Amniotic stem cell (primary cell): ENCODE data around the gene CES4A.
"Not testable (repeated sequence)": the region's sequence is repeated elsewhere in the genome, so short reads cannot be mapped to it uniquely, and the experiment has no call there.

Source experiments
- DNase-seq: peaks from one replicate; lab custom pipeline; 2025; lab: John Stamatoyannopoulos, UW

Gene CES4A

GRCh38 chr16:66988197-66988788 lies at the start of gene CES4A:
TSS of gene CES4A (plus strand) at chr16:66988589. CDS start at chr16:66988773, 184 bp downstream.
- no peak for DNase-seq

- DNase-seq: no peak
Measured at GRCh38 chr16:66939366-66939765, 49.0 kb upstream of the CES4A start.

- no peak for DNase-seq
Measured at GRCh38 chr16:66940236-66940635, 48.2 kb upstream of the CES4A start.

GRCh38 chr16:66942981-66943380 lies 45.4 kb upstream of the CES4A start:
- DNase-seq: no peak

- DNase-seq: no peak
Measured at GRCh38 chr16:66943426-66944053, 44.8 kb upstream of the CES4A start.

DNA sequence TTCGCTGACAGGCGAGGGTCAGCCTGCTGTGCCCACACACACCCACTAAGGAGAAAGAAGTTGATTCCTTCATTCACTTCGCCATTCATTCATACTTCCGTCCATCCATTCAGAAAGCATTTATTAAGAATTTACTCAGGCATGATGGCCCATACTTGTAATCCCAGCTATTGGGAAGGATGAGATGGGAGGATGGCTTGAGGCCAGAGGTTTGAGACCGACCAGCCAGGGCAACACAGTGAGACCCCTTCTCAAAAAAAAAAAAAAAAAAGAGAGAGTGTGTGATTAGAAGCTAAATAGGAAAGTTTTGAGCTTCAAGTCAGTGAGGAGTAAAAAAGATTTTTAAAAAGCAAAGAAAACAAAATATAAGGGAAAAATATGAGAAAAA lies 44.3 kb upstream of the CES4A start:
- no peak for DNase-seq

DNA sequence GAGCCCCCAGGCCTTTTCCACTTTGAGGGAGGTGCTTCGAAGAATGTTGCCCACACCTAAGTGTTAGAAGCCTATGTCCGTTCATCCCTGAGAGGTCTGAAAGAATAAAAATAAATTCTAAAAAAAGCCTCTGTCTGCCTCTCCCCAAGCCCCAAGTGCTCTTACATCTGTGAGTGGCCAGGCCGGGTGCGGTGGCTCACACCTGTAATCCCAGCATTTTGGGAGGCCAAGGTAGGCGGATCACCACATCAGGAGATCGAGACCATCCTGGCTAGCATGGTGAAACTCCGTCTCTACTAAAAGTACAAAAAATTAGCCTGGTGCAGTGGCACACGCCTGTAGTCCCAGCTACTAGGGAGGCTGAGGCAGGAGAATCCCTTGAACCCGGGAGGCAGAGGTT lies 43.4 kb upstream of the CES4A start:
- not testable (repeated sequence) for DNase-seq

DNA sequence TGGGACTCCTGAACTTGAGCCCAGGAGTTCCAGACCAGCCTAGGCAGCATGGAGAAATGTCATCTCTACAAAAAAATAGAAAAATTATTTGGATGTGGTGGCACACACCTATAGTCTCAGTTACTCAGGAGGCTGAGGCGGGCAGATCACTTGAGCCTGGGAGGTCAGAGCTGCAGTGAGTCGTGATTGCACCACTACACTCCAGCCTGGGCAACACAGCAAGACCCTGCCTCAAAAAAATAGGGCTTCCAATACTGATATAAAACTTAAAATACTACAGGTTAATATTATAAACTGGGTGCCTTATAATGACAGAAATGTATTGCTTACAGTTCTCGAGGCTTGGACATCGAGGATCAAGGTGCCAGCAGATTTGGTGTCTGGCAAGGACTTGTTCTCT lies 42.5 kb upstream of the CES4A start:
- DNase-seq: no peak

- no peak for DNase-seq
Measured at GRCh38 chr16:66946541-66946940, 41.8 kb upstream of the CES4A start.

DNA sequence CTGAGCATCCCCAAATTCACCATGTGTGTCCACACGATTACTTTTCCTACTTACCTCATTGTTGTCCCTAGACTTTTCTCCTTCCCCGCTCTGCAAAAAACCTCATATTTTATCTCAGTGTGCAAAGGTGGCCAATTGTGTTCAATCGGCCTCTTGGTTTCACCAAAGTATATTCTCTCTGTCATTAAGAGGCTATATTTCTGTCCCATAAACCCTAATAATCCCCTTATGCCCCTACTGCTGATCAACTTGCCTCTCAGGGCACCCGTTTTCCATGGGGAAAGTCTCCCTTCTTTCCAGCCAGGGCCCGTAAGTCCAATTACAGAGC lies 41.5 kb upstream of the CES4A start:
- DNase-seq: no peak

GRCh38 chr16:66947302-66948065 lies 40.9 kb upstream of the CES4A start:
- peak; percentile 60 for DNase-seq

- DNase-seq: no peak
Measured at GRCh38 chr16:66948134-66948836, 40.1 kb upstream of the CES4A start.

- DNase-seq: no peak
Measured at GRCh38 chr16:66948837-66949225, 39.6 kb upstream of the CES4A start.

- DNase-seq: no peak
Measured at GRCh38 chr16:66949472-66949871, 38.9 kb upstream of the CES4A start.

DNA sequence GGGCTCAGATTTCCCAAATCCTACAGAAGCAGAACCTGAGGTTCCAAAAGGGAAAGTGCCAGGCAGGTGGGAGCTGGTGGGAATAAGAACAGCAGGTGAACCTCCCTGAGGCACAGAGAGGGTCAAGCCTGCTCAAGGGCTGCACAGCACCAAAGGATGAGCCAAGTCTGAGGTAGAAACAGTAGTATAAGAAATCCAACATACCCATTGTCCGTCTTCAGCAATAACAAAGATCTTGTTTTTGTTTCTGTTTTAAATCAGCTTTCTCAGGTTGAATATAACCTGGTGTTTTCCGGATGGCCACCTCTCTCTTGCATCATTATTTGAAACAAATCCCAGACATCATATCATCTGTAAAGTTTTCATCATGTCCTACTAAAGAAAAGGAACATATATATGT lies 38.0 kb upstream of the CES4A start:
- no peak for DNase-seq

DNA sequence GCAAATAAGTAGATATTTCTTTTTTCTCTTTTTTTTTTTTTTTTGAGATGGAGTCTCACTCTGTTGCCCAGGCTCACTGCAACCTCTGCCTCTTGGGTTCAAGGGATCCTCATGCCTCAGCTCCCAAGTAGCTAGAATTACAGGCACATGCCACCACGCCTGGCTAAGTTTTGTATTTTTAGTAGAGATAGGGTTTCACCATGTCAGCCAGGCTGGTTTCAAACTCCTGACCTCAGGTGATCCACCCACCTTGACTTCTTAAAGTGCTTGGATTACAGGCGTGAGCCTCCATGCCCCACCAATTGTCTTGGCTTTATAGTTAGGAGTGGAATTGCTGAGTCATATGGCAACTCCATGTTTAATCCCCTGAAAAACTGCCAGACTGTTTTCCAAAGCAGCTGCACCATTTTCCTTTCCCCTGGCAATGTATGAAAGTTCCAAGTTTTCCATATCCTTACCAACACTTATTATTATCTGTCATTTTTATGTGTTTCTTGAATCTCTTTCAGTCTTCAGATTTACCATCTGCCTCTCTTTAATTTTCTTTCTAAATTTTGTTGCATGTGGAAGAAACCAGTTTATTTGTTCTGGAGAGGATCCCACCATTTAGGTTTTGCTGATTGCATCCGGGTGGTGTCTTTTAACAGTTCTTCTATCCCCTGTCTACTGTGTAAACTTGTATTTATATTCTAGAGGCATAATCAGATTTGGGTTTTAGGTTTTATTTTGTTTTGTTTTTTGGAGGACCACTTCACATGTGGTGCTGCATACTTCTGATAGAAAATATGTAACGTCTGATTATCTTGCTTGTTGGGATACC lies 37.2 kb upstream of the CES4A start:
- DNase-seq: no peak

GRCh38 chr16:66952430-66953110 lies 35.8 kb upstream of the CES4A start:
- no peak for DNase-seq

- no peak for DNase-seq
Measured at GRCh38 chr16:66953462-66954096, 34.8 kb upstream of the CES4A start.

DNA sequence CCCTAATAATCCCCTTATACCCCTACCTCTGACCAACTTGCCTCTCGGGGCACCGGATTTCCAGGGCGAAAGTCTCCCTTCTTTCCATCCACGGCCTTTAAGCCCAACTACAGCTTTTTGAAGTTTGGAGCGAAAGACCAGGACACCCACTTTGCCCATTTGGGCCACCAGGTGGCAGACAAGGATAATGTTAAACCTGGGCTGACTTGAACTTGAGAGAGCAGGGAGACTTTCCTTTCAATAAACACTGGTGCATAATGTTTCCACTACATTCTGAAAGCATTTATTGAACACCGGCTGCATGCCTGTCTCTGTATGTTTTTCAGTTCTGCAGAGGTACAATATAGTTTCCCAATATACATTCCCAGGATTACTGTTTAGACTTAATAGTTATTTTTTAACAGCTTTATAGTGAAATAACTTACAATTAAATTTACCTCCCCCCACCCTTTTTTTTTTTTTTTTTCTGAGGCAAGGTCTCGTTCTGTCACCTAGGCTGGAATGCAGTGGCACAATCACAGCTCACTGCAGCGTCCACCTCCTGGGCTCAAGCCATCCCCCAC lies 34.2 kb upstream of the CES4A start:
- peak; percentile 69 for DNase-seq

DNA sequence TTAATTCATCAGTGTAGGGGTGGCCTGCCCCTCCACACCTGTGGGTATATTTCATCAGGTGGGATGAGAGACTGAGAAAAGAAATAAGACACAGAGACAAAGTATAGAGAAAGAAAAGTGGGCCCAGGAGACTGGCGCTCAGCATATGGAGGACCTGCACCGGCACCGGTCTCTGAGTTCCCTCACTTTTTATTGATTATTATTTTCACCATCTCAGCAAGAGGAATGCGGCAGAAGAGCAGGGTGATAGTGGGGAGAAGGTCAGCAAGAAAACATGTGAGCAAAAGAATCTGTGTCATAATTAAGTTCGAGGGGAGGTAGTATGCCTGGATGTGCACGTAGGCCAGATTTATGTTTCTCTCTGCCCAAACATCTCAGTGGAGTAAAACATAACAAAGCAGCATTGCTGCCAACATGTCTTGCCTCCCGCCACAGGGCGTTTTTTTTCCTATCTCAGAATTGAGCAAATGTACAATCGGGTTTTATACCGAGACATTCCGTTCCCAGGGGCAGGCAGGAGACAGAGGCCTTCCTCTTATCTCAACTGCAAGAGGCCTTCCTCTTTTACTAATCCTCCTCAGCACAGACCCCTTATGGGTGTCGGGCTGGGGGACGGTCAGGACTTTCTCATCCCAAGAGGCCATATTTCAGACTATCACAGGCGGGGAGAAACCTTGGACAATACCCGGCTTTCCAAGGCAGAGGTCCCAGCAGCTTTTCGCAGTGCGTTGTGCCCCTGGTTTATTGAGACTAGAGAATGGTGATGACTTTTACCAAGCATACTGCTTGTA lies 32.8 kb upstream of the CES4A start:
- not testable (repeated sequence) for DNase-seq
